HL-60 (cell line): ENCODE results near the gene TOMM20.

Experiments
- CTCF ChIP-seq: IDR thresholded peaks from one replicate; pipeline ENCODE4 v1.5.1; 2011; ENCODE audit warnings: low read length, control low read depth, inconsistent platforms; ENCODE audit not compliant: insufficient read depth
- GABPA ChIP-seq: IDR thresholded peaks from 2 replicates; pipeline ENCODE4 v1.6.1; 2012; ENCODE audit warnings: low read depth
- REST ChIP-seq: IDR thresholded peaks from 2 replicates; pipeline ENCODE4 v1.6.1; 2012; ENCODE audit warnings: low read depth; ENCODE audit not compliant: insufficient replicate concordance

- no peak for TF ChIP-seq CTCF
- TF ChIP-seq GABPA = no peak
- no peak for TF ChIP-seq REST
These were observed 52.0 kb downstream of the TOMM20 start for GRCh38 chr1:235076504-235077162.
